GM19043 (cell line): Measurements from ENCODE around the gene DAPK1.

Source experiments
- ATAC-seq: cut with Tn5 transposase; IDR thresholded peaks from one replicate; pipeline ENCODE4 v1.9.1; 2021; ENCODE audit warnings: low read depth; ENCODE audit not compliant: unreplicated experiment

The DAPK1 gene

GRCh38 chr9:87515588-87516221 lies 18.0 kb downstream of the DAPK1 start:
- ATAC-seq: no peak

- no peak for ATAC-seq
Observed at GRCh38 chr9:87516222-87516925, 18.7 kb downstream of the DAPK1 start.

GRCh38 chr9:87516926-87517290 lies 19.2 kb downstream of the DAPK1 start:
- no peak for ATAC-seq

GRCh38 chr9:87517732-87518131 lies 20.1 kb downstream of the DAPK1 start:
- ATAC-seq: no peak

GRCh38 chr9:87518702-87519335 lies 21.2 kb downstream of the DAPK1 start:
- ATAC-seq: no peak

GRCh38 chr9:87519461-87519860 lies 21.8 kb downstream of the DAPK1 start:
- no peak for ATAC-seq

- no peak for ATAC-seq
Observed at GRCh38 chr9:87520172-87520683, 22.6 kb downstream of the DAPK1 start.

GRCh38 chr9:87521834-87522233 lies 24.2 kb downstream of the DAPK1 start:
- ATAC-seq: no peak

GRCh38 chr9:87524061-87524460 lies 26.4 kb downstream of the DAPK1 start:
- no peak for ATAC-seq

GRCh38 chr9:87525546-87526303 lies 28.1 kb downstream of the DAPK1 start:
- ATAC-seq: no peak

- no peak for ATAC-seq
Observed at GRCh38 chr9:87527211-87527916, 29.7 kb downstream of the DAPK1 start.

GRCh38 chr9:87528969-87529368 lies 31.3 kb downstream of the DAPK1 start:
- no peak for ATAC-seq

GRCh38 chr9:87529671-87530070 lies 32.0 kb downstream of the DAPK1 start:
- no peak for ATAC-seq

- ATAC-seq: no peak
Observed at GRCh38 chr9:87530716-87531115, 33.0 kb downstream of the DAPK1 start.

GRCh38 chr9:87531370-87532295 lies 34.0 kb downstream of the DAPK1 start:
- ATAC-seq: no peak

- no peak for ATAC-seq
Observed at GRCh38 chr9:87533271-87533670, 35.6 kb downstream of the DAPK1 start.

- ATAC-seq: no peak
Observed at GRCh38 chr9:87534036-87534435, 36.4 kb downstream of the DAPK1 start.

- ATAC-seq: no peak
Observed at GRCh38 chr9:87534957-87535356, 37.3 kb downstream of the DAPK1 start.

GRCh38 chr9:87535817-87536539 lies 38.3 kb downstream of the DAPK1 start:
- no peak for ATAC-seq
